Skin epidermis (tissue), 12 donors: Measurements from ENCODE around the gene FOXS1.

Source experiments
- H3K27ac ChIP-seq, 21 experiments: fragments of 200-600 bp; sonication (generic) in 11 of 21; one replicate each; pipeline ENCODE4 v1.5.0; 2020; ENCODE audit warnings: mild to moderate bottlenecking in 3 of 21, inconsistent platforms in 2 of 21, moderate library complexity in 2 of 21
- H3K4me3 ChIP-seq, 7 experiments: fragments of 200-600 bp; sonication (generic) in 2 of 7; one replicate each; pipeline ENCODE4 v1.5.0; 2020; ENCODE audit warnings: inconsistent platforms in 2 of 7, mild to moderate bottlenecking in 2 of 7, moderate library complexity in 1 of 7

FOXS1 gene

GRCh38 chr20:31862157-31862470 lies 16.7 kb upstream of the FOXS1 start:
- Histone ChIP-seq H3K4me3 (peak overlapping the region in 4 of 7 experiments; percentile 26 to 54 (median 50)), H3K27ac (no peak overlapping the region)

GRCh38 chr20:31861385-31862156 lies 16.2 kb upstream of the FOXS1 start:
- Histone ChIP-seq H3K27ac (peak overlapping the region in 2 of 21 experiments; percentile 32 to 51), H3K4me3 (peak overlapping the region; percentile 26 to 57 (median 48))

DNA sequence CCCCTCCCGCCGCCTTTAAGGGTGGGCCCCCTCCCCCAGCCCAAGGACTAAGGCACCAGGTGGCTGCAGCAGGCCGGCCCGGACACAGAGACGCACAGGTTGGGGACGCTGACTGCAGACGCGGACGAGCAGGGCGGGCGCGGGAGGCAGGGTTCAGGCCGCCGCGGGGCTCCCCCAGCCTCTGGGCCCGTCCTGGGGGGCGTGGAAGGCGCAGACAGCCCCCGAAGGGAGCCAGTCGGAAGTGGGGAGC lies 15.7 kb upstream of the FOXS1 start:
- Histone ChIP-seq H3K4me3 (peak overlapping the region; percentile 26 to 57 (median 48)), H3K27ac (peak overlapping the region in 2 of 21 experiments; percentile 32 to 51)

GRCh38 chr20:31860390-31861134 lies 15.2 kb upstream of the FOXS1 start:
- Histone ChIP-seq H3K27ac (peak overlapping the region in 1 of 21 experiments; percentile 32), H3K4me3 (peak overlapping the region; percentile 26 to 57 (median 48))

DNA sequence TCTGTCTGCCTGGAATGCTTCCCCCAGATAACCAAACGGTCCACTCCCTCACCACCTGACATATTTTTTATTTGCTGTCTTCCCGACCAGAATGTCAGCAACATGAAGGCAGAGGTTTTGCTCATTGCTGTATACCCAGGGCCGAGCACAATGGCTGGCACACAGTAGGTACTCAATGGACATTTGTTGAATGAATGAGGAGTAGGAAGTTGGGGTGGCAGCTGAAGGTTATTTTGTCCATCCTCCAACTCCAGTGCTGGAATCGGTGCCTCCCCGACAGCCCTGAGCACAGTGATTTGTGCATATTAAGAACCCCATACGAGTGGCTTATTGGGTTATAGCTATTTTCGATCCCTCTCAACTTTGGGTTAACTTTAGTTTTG lies 14.6 kb upstream of the FOXS1 start:
- Histone ChIP-seq H3K27ac (no peak overlapping the region), H3K4me3 (no peak overlapping the region)

GRCh38 chr20:31859266-31859997 lies 14.0 kb upstream of the FOXS1 start:
- Histone ChIP-seq H3K27ac (no peak overlapping the region), H3K4me3 (no peak overlapping the region)

GRCh38 chr20:31858760-31859083 lies 13.3 kb upstream of the FOXS1 start:
- no peak overlapping the region for H3K27ac ChIP-seq
- no peak overlapping the region for H3K4me3 ChIP-seq

- Histone ChIP-seq H3K4me3 (no peak overlapping the region), H3K27ac (no peak overlapping the region)
Measured at GRCh38 chr20:31857861-31858759, 12.7 kb upstream of the FOXS1 start.

DNA sequence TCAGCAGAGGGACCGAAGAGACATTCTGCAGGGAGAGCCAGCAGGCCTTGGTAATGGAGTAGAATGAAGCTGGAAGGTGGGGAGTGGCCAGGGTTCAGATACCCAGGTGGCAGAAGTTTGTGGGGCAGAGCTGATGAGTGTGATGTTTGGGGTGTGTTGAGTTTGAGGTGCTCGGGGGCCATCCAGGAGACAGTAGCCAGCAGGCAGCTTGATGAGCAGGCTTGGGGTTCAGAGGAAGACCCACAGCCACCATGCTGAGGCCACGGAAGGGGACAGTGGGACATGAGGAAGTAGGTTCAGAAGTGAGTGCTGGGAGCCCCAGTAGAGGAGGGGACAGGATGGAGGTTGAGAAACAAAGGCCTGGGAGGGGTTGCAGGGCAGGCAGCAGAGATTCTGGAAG lies 11.1 kb upstream of the FOXS1 start:
- Histone ChIP-seq H3K27ac (no peak overlapping the region), H3K4me3 (no peak overlapping the region)

DNA sequence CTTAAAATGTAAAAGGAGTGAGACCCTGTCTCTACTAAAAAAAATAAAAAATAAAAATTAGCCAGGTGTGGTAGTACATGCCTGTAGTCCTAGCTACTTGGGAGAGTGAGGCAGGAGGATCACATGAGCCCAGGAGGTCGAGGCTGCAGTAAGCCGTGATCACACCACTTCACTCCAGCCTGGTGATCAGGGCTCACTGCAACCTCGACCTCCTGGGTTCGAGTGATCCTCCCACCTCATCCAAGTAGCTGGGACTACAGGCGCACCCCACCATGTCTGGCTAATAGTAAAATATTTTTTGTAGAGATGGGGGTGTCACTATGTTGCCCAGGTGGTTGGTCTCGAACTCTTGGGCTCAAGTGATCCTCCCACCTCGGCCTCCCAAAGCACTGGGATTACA lies 8.1 kb upstream of the FOXS1 start:
- Histone ChIP-seq H3K4me3 (no peak overlapping the region), H3K27ac (no peak overlapping the region)

- no peak overlapping the region for H3K4me3 ChIP-seq
- no peak overlapping the region for H3K27ac ChIP-seq
Measured at GRCh38 chr20:31851240-31851955, 6.0 kb upstream of the FOXS1 start.

GRCh38 chr20:31849306-31849930 lies 4.0 kb upstream of the FOXS1 start:
- Histone ChIP-seq H3K27ac (no peak overlapping the region), H3K4me3 (no peak overlapping the region)

- Histone ChIP-seq H3K4me3 (no peak overlapping the region), H3K27ac (no peak overlapping the region)
Measured at GRCh38 chr20:31848088-31848999, 2.9 kb upstream of the FOXS1 start.

DNA sequence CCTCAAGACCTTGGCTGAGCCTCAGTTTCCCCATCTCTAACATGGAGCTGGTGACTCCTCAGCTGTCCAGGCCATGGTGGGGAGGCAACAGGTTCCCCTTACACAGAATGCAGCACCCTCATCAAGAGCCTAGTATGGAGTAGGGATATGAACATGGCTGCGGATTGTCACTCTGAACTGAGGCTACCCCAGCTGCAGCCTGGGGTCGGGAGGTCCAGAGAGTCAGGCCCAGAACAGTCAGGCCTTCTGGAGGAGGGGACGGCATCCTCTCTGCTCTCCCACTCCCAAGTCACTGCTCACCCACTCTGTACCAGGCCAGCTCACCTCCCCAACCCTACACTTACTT lies 1.4 kb upstream of the FOXS1 start:
- Histone ChIP-seq H3K27ac (no peak overlapping the region), H3K4me3 (no peak overlapping the region)

- peak overlapping the region in 4 of 7 experiments; percentile 0 to 20 (median 16) for H3K4me3 ChIP-seq
- H3K27ac ChIP-seq, result peak overlapping the region in 3 of 21 experiments; percentile 8 to 30 (median 23)
Measured at GRCh38 chr20:31844737-31845299, 586 bp downstream of the FOXS1 start.

- Histone ChIP-seq H3K4me3 (peak overlapping the region in 2 of 7 experiments; percentile 20), H3K27ac (peak overlapping the region in 1 of 21 experiments; percentile 14)
Measured at GRCh38 chr20:31843881-31844280, 1.5 kb downstream of the FOXS1 start.

- no peak overlapping the region for H3K4me3 ChIP-seq
Measured at GRCh38 chr20:31843288-31843687, 2.1 kb downstream of the FOXS1 start.

More at GRCh38 chr20:31843288-31843687, 2.1 kb downstream of the FOXS1 start:
- peak overlapping the region in 2 of 21 experiments; percentile 14 to 37 for H3K27ac ChIP-seq
